Hypothalamus (tissue), 51 donors: ENCODE results near the gene MXI1.
A peak's percentile ranks its signal among the peaks of the same experiment; 100 is the strongest.

Source experiments
- DNase-seq, 51 donors: peaks; one replicate each; lab custom pipeline; 2025; lab: John Stamatoyannopoulos, UW

The MXI1 gene

GRCh38 chr10:110336111-110336721 lies 128.8 kb downstream of the MXI1 start:
- peak in 3 of 51 donors; percentile 6 to 59 (median 10) for DNase-seq
